Body of pancreas (tissue), 4 donors: ENCODE data around the gene PTPRN2. TPM values are rescaled to one million over a fixed set of nuclear protein-coding genes. Genes with fewer than 3 reads are reported as not detected.
A peak's percentile ranks its signal among the peaks of the same experiment; 100 is the strongest.

Experiments used
- ATAC-seq: fragments of 150-250 bp; one replicate; pipeline ENCODE4 v1.9.1; 2016
- DNase-seq, 4 donors: peaks; one replicate each; pipeline ENCODE4 v3.0.0-alpha.2; 2019
- H3K27ac ChIP-seq, 4 donors: fragments of 200-600 bp; sonication (generic); 1 replicate in 3 of 4; 2 replicates in 1 of 4; pipeline versions ENCODE4 v1.5.1 to v1.6.1; 2016 to 2019; ENCODE audit warnings: mild to moderate bottlenecking in 1 of 4, mixed read lengths in 1 of 4, moderate library complexity in 1 of 4
- H3K27me3 ChIP-seq, 2 donors: fragments of 200-600 bp; sonication (generic); one replicate each; pipeline ENCODE4 v1.6.0; 2016; ENCODE audit warnings: mild to moderate bottlenecking in 1 of 2
- H3K36me3 ChIP-seq, 2 donors: fragments of 200-600 bp; sonication (generic); replicated peaks in 1 of 2; 2 replicates each; pipeline ENCODE4 v1.5.1; 2016; ENCODE audit warnings: low read depth in 2 of 2; ENCODE audit not compliant: insufficient read depth in 1 of 2
- H3K4me1 ChIP-seq: fragments of 200-600 bp; sonication (generic); one replicate; pipeline ENCODE4 v1.6.0; 2016
- H3K4me3 ChIP-seq, 2 donors: fragments of 200-600 bp; sonication (generic); 1 replicate in 1 of 2; 2 replicates in 1 of 2; pipeline ENCODE4 v1.5.1; 2016 to 2019
- H3K9me3 ChIP-seq, 3 donors: fragments of 200-600 bp; sonication (generic); 1 replicate in 2 of 3; 2 replicates in 1 of 3; pipeline ENCODE4 v1.5.1; 2016
- CTCF ChIP-seq, 7 experiments: fragments of 450-650 bp in 4 of 7; fragments of 200-600 bp in 3 of 7; sonication (generic) in 3 of 7; IDR thresholded peaks; one replicate each; pipeline ENCODE4 v1.5.1; 2016 to 2019; ENCODE audit warnings: antibody characterized with exemption in 7 of 7
- POLR2A ChIP-seq, 3 donors: fragments of 450-650 bp; IDR thresholded peaks; one replicate each; pipeline ENCODE4 v1.6.1; 2016; ENCODE audit warnings: antibody characterized with exemption in 3 of 3, mild to moderate bottlenecking in 2 of 3
- WGBS, 2 donors: methylation state at CpG; one replicate each; pipeline ENCODE4 v1.1.5; 2017; 5-methylcytosine and 5-hydroxymethylcytosine counted together
- intact Hi-C: fragments of 100-400 bp; cut with DNase I; formaldehyde crosslinking; loops from one replicate; pipeline ENCODE4 v1.15.1; 2023
- total RNA-seq, 2 donors: library from RNA; depleted of rRNA; stranded (reverse); fragments of >200 nt; gene quantifications; one replicate each; pipeline ENCODE4 v1.1.0, GENCODE V29; 2016

The PTPRN2 gene
- total RNA-seq, 2 donors from 2014 or later, result 31.6 to 76.1 TPM

- TF ChIP-seq POLR2A (IDR thresholded peaks at IDR 0.05) (no peak), CTCF (IDR thresholded peaks at IDR 0.05) (no peak)
- 45 to 63% methylated on average over 5 to 6 of the region's 6 CpGs for WGBS, 2 donors
- H3K4me3 ChIP-seq, result no peak overlapping the region
- DNase-seq (peak in 3 of 4 donors; percentile 20 to 53 (median 41)), ATAC-seq (no peak)
- peaks cover 7% of the 10 kb centered on the region for H3K4me1 ChIP-seq
- H3K36me3 ChIP-seq, result no peaks in the 10 kb centered on the region
- intact Hi-C loops, result no loop called here
- no peaks in the 10 kb centered on the region for H3K27me3 ChIP-seq
- H3K27ac ChIP-seq, result no peak overlapping the region
- no peaks in the 10 kb centered on the region for H3K9me3 ChIP-seq
These were observed 91.8 kb downstream of the PTPRN2 start for GRCh38 chr7:158495786-158496185.

GRCh38 chr7:158495216-158495615, 92.4 kb downstream of the PTPRN2 start:
- ATAC-seq (no peak), DNase-seq (no peak)
- TF ChIP-seq POLR2A (IDR thresholded peaks at IDR 0.05), result no peak
- TF ChIP-seq CTCF (IDR thresholded peaks at IDR 0.05), result no peak
- Histone ChIP-seq H3K4me1 (peaks cover 7% of the 10 kb centered on the region), H3K27me3 (no peaks in the 10 kb centered on the region), H3K36me3 (no peaks in the 10 kb centered on the region), H3K9me3 (no peaks in the 10 kb centered on the region), H3K4me3 (no peak overlapping the region), H3K27ac (no peak overlapping the region)
- intact Hi-C loops, result no loop called here
- 69 to 88% methylated on average over 4 to 5 of the region's 5 CpGs for WGBS, 2 donors

- TF ChIP-seq CTCF (IDR thresholded peaks at IDR 0.05), result no peak
- TF ChIP-seq POLR2A (IDR thresholded peaks at IDR 0.05), result no peak
- DNase-seq (no peak), ATAC-seq (no peak)
- Histone ChIP-seq H3K27ac (no peak overlapping the region), H3K4me3 (no peak overlapping the region), H3K4me1 (peaks cover 7% of the 10 kb centered on the region), H3K27me3 (no peaks in the 10 kb centered on the region), H3K9me3 (no peaks in the 10 kb centered on the region), H3K36me3 (no peaks in the 10 kb centered on the region)
- intact Hi-C loops, result no loop called here
- 59 to 67% methylated on average over 9 of the region's 9 CpGs for WGBS, 2 donors
These were observed 93.0 kb downstream of the PTPRN2 start for GRCh38 chr7:158494643-158495042.

DNA sequence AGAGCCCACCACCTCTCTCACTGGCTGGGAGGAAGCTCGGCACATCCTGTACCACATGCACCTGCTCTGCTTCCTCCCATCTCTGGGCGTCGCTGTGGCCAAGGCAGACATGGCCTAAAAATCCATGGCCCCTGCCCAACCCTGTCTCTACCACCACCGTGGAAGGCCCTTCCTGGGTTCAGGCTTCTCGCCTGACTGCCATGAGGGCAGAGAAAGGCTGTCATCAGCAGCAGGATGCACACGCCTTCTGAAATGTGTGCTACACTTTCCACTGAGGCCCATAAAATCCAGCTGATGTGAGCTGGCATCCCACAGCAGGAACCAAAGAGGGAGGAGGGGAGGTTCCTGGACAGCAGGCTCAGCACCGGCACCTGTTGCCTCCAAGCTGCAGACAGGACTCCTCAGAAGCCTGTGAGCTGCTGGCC, 93.4 kb downstream of the PTPRN2 start:
- ATAC-seq (no peak), DNase-seq (peak in 1 of 4 donors; percentile 19)
- no peaks in the 10 kb centered on the region for H3K36me3 ChIP-seq
- WGBS, 2 donors, result 44 to 100% methylated on average over 1 to 7 of the region's 7 CpGs
- no peak overlapping the region for H3K4me3 ChIP-seq
- intact Hi-C loops, result no loop called here
- no peaks in the 10 kb centered on the region for H3K9me3 ChIP-seq
- H3K4me1 ChIP-seq, result peaks cover 7% of the 10 kb centered on the region
- H3K27me3 ChIP-seq, result no peaks in the 10 kb centered on the region
- TF ChIP-seq CTCF (IDR thresholded peaks at IDR 0.05) (peak in 1 of 7 experiments; percentile 9), POLR2A (IDR thresholded peaks at IDR 0.05) (no peak)
- H3K27ac ChIP-seq, result no peak overlapping the region

DNA sequence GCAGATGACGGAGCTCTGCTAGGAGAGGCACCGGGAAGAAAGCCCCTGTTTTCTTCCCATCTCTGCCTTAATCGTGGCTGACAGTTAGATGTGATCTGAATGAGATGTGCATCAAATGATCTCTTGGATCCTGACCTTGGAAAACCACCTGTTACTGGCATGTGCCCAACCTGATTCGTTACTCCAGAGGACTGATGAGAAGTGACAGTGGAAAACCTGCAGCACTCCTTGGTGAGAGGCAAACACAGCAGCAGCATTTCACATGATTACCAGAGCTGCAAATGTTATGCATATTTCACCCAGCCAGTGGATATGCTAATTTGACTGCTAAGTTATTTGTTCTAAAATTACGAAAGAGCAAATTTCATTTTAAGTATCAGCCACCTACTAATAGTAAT, 95.3 kb downstream of the PTPRN2 start:
- H3K9me3 ChIP-seq, result no peaks in the 10 kb centered on the region
- H3K27ac ChIP-seq, result no peak overlapping the region
- ATAC-seq (no peak), DNase-seq (no peak)
- 50 to 62% methylated on average over 5 of the region's 5 CpGs for WGBS, 2 donors
- no peaks in the 10 kb centered on the region for H3K27me3 ChIP-seq
- intact Hi-C loops, result no loop called here
- no peaks in the 10 kb centered on the region for H3K4me1 ChIP-seq
- H3K36me3 ChIP-seq, result no peaks in the 10 kb centered on the region
- TF ChIP-seq CTCF (IDR thresholded peaks at IDR 0.05) (no peak), POLR2A (IDR thresholded peaks at IDR 0.05) (no peak)
- H3K4me3 ChIP-seq, result no peak overlapping the region
